ENCODE measurements around the gene TBC1D7. TPM values are rescaled to one million over a fixed set of nuclear protein-coding genes. Genes with fewer than 3 reads are reported as not detected.

The TBC1D7 gene
- total and polyA plus RNA-seq, 10 donors: 10.9 to 20.9 (median 15.7) TPM

DNA sequence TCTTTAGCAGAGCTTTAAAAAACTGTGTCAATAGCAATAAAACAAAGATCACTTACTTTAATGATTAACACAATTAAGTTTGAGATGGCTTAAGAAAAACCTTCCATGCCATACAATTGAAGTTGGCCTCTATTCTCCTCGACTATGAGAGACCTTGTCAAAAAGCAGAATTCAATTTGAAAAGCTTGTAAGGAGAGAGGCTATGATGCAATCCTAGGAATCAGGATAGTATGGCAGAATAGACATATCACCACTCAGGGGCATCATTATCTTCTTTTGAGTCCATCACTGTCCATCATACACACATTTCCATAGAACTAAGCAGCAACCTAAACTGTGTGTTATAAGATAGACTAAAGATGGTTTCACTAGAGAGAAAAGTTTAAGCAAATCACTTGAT, 17.2 kb downstream of the TBC1D7 start:
- Histone ChIP-seq H3K27me3 (replicated peaks in 1 of 7) (no peaks in the 10 kb centered on the region), H3K36me3 (peaks cover 0 to 98% (median 45%) of the 10 kb centered on the region in 6 donors), H3K9me3 (no peaks in the 10 kb centered on the region), H3K4me1 (peaks cover 0 to 7% (median 3%) of the 10 kb centered on the region in 6 donors), H3K27ac (no peak overlapping the region), H3K4me3 (no peak overlapping the region)
- 0 to 91% (median 41%) methylated on average over 1 of the region's 1 CpG for WGBS, 5 donors
- DNase-seq: no peak
- TF ChIP-seq POLR2AphosphoS5 (IDR thresholded peaks at IDR 0.05): no peak
- TF ChIP-seq POLR2A (IDR thresholded peaks at IDR 0.05): no peak
- TF ChIP-seq, protein P1, sequence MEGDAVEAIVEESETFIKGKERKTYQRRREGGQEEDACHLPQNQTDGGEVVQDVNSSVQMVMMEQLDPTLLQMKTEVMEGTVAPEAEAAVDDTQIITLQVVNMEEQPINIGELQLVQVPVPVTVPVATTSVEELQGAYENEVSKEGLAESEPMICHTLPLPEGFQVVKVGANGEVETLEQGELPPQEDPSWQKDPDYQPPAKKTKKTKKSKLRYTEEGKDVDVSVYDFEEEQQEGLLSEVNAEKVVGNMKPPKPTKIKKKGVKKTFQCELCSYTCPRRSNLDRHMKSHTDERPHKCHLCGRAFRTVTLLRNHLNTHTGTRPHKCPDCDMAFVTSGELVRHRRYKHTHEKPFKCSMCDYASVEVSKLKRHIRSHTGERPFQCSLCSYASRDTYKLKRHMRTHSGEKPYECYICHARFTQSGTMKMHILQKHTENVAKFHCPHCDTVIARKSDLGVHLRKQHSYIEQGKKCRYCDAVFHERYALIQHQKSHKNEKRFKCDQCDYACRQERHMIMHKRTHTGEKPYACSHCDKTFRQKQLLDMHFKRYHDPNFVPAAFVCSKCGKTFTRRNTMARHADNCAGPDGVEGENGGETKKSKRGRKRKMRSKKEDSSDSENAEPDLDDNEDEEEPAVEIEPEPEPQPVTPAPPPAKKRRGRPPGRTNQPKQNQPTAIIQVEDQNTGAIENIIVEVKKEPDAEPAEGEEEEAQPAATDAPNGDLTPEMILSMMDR (IDR thresholded peaks at IDR 0.05 in 8 of 11, conservative IDR thresholded peaks at IDR 0.05 in 3 of 11): no peak
- intact Hi-C loops (cut with DNase I; ENCODE audit: low total_unique reads): no loop called here

DNA sequence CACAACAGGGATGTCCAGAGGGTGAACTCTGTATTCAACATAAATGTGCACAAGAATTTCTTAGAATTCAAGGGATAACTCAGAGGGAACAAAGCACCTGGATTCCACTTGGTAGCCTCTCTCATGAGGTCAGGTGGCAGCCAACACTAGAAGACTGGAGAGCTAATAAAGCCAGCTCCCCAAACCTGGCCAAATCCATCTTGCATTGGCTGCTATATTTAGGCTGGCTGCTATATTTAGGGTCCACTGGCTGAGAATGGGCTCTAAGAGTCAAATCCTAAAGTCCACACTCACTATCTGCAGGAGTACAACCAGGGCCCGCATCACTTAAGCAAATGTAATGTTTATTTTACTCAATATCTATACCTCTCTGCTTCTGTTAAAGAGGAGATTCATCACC, 20.0 kb downstream of the TBC1D7 start:
- no peaks in the 10 kb centered on the region for H3K9me3 ChIP-seq
- no peaks in the 10 kb centered on the region for H3K27me3 ChIP-seq (replicated peaks in 1 of 7)
- H3K27ac ChIP-seq: peak overlapping the region in 3 of 8 donors; percentile 36 to 66 (median 51)
- DNase-seq: no peak
- peaks cover 13 to 32% (median 24%) of the 10 kb centered on the region in 6 donors for H3K4me1 ChIP-seq
- H3K4me3 ChIP-seq: no peak overlapping the region
- 88 to 100% (median 95%) methylated on average over 1 of the region's 1 CpG for WGBS, 5 donors
- peaks cover 0 to 92% (median 26%) of the 10 kb centered on the region in 6 donors for H3K36me3 ChIP-seq
- no peak for TF ChIP-seq POLR2AphosphoS5 (IDR thresholded peaks at IDR 0.05)
- TF ChIP-seq, protein P1 (IDR thresholded peaks at IDR 0.05 in 8 of 11, conservative IDR thresholded peaks at IDR 0.05 in 3 of 11): no peak
- TF ChIP-seq POLR2A (IDR thresholded peaks at IDR 0.05): no peak
- intact Hi-C loops (cut with DNase I; ENCODE audit: low total_unique reads): no loop called here

DNA sequence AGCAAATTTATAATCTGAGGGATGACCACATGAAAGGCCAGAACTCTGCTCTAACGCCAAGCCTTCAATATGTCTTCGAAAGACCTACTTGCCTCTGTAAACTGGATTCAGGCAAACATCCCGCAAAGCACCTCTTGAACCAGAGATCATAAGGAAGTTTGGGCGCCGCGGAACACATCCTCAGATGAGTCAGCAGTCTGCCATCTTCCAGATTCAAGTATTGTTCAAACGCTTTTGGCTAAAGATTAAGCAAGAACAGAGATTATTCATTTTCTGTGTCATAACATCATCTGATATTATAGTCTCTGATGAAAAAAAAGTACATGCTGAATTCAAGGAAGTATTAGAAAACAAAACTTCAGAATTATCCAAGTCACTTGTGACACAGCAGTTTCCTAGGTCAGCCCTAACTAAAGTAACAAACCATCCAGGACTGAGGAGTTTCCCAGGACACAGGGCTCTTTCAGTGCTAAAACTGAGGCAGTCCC, 20.8 kb downstream of the TBC1D7 start:
- peak overlapping the region in 4 of 8 donors; percentile 10 to 66 (median 44) for H3K27ac ChIP-seq

DNA sequence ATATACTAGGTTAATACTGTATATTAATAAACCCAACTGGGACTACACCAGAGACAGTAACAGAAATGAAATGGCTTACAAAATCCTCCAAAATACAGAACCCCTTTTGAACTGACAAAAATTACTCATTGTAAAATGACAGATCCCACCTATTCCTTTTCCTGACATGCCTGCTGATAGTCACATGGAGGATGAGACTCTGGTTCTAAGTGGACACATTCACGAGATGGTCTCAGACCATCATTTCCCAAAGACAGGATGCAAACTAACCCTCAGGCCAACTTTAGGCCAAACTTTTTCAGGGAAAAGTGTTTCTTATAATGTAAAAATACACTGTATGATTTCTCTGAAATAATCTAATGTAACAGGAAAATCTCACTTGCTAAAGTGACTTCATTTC, 22.5 kb downstream of the TBC1D7 start:
- Histone ChIP-seq H3K27ac (no peak overlapping the region), H3K4me3 (no peak overlapping the region), H3K4me1 (peaks cover 17 to 52% (median 39%) of the 10 kb centered on the region in 6 donors), H3K27me3 (replicated peaks in 1 of 7) (no peaks in the 10 kb centered on the region), H3K9me3 (no peaks in the 10 kb centered on the region), H3K36me3 (peaks cover 0 to 83% (median 16%) of the 10 kb centered on the region in 6 donors)
- intact Hi-C loops (cut with DNase I; ENCODE audit: low total_unique reads): no loop called here
- no peak for TF ChIP-seq POLR2A (IDR thresholded peaks at IDR 0.05)
- TF ChIP-seq, protein P1 (IDR thresholded peaks at IDR 0.05 in 8 of 11, conservative IDR thresholded peaks at IDR 0.05 in 3 of 11): no peak
- TF ChIP-seq POLR2AphosphoS5 (IDR thresholded peaks at IDR 0.05): no peak
- WGBS, 5 donors: 89 to 97% (median 90%) methylated on average over 1 of the region's 1 CpG
- no peak for DNase-seq

More for the DNA sequence above, 20.8 kb downstream of the TBC1D7 start:
- intact Hi-C loops (cut with DNase I; ENCODE audit: low total_unique reads): no loop called here
- no peaks in the 10 kb centered on the region for H3K9me3 ChIP-seq
- H3K36me3 ChIP-seq: peaks cover 0 to 85% (median 24%) of the 10 kb centered on the region in 6 donors
- DNase-seq: no peak
- H3K27me3 ChIP-seq (replicated peaks in 1 of 7): no peaks in the 10 kb centered on the region
- WGBS, 5 donors: 56 to 80% (median 70%) methylated on average over 7 of the region's 7 CpGs
- H3K4me1 ChIP-seq: peaks cover 17 to 40% (median 31%) of the 10 kb centered on the region in 6 donors
- peak in 1 of 3 donors; percentile 24 for TF ChIP-seq POLR2AphosphoS5 (IDR thresholded peaks at IDR 0.05)
- no peak for TF ChIP-seq POLR2A (IDR thresholded peaks at IDR 0.05)
- TF ChIP-seq, protein P1 (IDR thresholded peaks at IDR 0.05 in 8 of 11, conservative IDR thresholded peaks at IDR 0.05 in 3 of 11): no peak
- H3K4me3 ChIP-seq: no peak overlapping the region
